ENCODE results near the gene DPM1. TPM values are rescaled to one million over a fixed set of nuclear protein-coding genes. Genes with fewer than 3 reads are reported as not detected.

Gene DPM1
- total RNA-seq, 1 experiment from 2014 or later, result 57.8 TPM

DNA sequence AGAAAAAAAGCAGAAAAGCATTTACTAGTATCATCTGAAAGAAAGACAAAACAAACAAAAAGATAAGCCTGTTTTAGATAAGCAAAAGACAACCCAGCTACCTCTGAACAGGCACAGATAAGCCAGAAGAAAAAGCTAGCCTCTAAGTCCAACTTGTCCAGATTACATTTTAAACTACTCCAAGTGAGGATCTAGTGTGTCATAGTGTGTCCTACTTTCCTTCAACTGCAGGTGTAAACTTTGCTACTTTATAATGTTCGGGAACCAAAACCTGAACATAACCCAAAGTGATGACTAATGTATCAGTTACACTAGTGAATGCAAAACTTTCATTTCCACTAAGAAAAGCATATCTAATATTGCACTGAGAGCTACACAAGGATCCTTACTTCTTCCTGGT, 46.6 kb downstream of the DPM1 start:
- H3K27ac Mint-ChIP-seq, result peak overlapping the region; percentile 89
- H3K4me1 Mint-ChIP-seq, result peaks cover 69% of the 10 kb centered on the region
- H3K9me3 Mint-ChIP-seq, result no peaks in the 10 kb centered on the region
- DNase-seq (ENCODE audit: low spot score) (no peak), ATAC-seq (no peak)
- no peak overlapping the region for H3K4me3 Mint-ChIP-seq
- H3K36me3 Mint-ChIP-seq, result peaks cover 23% of the 10 kb centered on the region
- ChIA-PET POLR2A (interaction anchor here (0.6 to 1.4 kb wide), 2 partner anchors 11 to 30 kb away, joined by 3 read pairs; no protein-coding TSS in a partner anchor), CTCF (interaction anchor here (0.8 to 1.5 kb wide), 6 partner anchors 12 to 162 kb away, joined by 3 to 6 read pairs (median 3); partner anchors contain the start of genes ADNP and BCAS4)
- H3K27me3 Mint-ChIP-seq (ENCODE audit: low read depth), result no peaks in the 10 kb centered on the region
- TF ChIP-seq CBFB (CRISPR knock-in tag; IDR thresholded peaks at IDR 0.05; ENCODE audit: low read depth), result no peak
- no peak for TF ChIP-seq ETV6 (CRISPR knock-in tag; IDR thresholded peaks at IDR 0.05)
- no peak for TF ChIP-seq MXD4 (CRISPR knock-in tag; IDR thresholded peaks at IDR 0.05; ENCODE audit: borderline replicate concordance)
- TF ChIP-seq, protein P1, sequence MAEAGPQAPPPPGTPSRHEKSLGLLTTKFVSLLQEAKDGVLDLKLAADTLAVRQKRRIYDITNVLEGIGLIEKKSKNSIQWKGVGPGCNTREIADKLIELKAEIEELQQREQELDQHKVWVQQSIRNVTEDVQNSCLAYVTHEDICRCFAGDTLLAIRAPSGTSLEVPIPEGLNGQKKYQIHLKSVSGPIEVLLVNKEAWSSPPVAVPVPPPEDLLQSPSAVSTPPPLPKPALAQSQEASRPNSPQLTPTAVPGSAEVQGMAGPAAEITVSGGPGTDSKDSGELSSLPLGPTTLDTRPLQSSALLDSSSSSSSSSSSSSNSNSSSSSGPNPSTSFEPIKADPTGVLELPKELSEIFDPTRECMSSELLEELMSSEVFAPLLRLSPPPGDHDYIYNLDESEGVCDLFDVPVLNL (CRISPR knock-in tag; IDR thresholded peaks at IDR 0.05; ENCODE audit: borderline replicate concordance, low read depth), result no peak
- TF ChIP-seq NFE2L1 (CRISPR knock-in tag; IDR thresholded peaks at IDR 0.05), result no peak
- TF ChIP-seq, protein P2, sequence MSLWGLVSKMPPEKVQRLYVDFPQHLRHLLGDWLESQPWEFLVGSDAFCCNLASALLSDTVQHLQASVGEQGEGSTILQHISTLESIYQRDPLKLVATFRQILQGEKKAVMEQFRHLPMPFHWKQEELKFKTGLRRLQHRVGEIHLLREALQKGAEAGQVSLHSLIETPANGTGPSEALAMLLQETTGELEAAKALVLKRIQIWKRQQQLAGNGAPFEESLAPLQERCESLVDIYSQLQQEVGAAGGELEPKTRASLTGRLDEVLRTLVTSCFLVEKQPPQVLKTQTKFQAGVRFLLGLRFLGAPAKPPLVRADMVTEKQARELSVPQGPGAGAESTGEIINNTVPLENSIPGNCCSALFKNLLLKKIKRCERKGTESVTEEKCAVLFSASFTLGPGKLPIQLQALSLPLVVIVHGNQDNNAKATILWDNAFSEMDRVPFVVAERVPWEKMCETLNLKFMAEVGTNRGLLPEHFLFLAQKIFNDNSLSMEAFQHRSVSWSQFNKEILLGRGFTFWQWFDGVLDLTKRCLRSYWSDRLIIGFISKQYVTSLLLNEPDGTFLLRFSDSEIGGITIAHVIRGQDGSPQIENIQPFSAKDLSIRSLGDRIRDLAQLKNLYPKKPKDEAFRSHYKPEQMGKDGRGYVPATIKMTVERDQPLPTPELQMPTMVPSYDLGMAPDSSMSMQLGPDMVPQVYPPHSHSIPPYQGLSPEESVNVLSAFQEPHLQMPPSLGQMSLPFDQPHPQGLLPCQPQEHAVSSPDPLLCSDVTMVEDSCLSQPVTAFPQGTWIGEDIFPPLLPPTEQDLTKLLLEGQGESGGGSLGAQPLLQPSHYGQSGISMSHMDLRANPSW (CRISPR knock-in tag; conservative IDR thresholded peaks at IDR 0.05; ENCODE audit: low read depth), result no peak
- TF ChIP-seq, protein P3, sequence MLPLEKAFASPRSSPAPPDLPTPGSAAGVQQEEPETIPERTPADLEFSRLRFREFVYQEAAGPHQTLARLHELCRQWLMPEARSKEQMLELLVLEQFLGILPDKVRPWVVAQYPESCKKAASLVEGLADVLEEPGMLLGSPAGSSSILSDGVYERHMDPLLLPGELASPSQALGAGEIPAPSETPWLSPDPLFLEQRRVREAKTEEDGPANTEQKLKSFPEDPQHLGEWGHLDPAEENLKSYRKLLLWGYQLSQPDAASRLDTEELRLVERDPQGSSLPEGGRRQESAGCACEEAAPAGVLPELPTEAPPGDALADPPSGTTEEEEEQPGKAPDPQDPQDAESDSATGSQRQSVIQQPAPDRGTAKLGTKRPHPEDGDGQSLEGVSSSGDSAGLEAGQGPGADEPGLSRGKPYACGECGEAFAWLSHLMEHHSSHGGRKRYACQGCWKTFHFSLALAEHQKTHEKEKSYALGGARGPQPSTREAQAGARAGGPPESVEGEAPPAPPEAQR (CRISPR knock-in tag; IDR thresholded peaks at IDR 0.05), result no peak
- TF ChIP-seq ZNF423 (CRISPR knock-in tag; IDR thresholded peaks at IDR 0.05), result no peak
- TF ChIP-seq CREM (CRISPR knock-in tag; IDR thresholded peaks at IDR 0.05), result no peak
- TF ChIP-seq, protein P4, sequence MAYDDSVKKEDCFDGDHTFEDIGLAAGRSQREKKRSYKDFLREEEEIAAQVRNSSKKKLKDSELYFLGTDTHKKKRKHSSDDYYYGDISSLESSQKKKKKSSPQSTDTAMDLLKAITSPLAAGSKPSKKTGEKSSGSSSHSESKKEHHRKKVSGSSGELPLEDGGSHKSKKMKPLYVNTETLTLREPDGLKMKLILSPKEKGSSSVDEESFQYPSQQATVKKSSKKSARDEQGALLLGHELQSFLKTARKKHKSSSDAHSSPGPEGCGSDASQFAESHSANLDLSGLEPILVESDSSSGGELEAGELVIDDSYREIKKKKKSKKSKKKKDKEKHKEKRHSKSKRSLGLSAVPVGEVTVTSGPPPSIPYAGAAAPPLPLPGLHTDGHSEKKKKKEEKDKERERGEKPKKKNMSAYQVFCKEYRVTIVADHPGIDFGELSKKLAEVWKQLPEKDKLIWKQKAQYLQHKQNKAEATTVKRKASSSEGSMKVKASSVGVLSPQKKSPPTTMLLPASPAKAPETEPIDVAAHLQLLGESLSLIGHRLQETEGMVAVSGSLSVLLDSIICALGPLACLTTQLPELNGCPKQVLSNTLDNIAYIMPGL (CRISPR knock-in tag; IDR thresholded peaks at IDR 0.05), result no peak
- no peak for TF ChIP-seq FOXK1 (CRISPR knock-in tag; IDR thresholded peaks at IDR 0.05)
- TF ChIP-seq, protein P5, sequence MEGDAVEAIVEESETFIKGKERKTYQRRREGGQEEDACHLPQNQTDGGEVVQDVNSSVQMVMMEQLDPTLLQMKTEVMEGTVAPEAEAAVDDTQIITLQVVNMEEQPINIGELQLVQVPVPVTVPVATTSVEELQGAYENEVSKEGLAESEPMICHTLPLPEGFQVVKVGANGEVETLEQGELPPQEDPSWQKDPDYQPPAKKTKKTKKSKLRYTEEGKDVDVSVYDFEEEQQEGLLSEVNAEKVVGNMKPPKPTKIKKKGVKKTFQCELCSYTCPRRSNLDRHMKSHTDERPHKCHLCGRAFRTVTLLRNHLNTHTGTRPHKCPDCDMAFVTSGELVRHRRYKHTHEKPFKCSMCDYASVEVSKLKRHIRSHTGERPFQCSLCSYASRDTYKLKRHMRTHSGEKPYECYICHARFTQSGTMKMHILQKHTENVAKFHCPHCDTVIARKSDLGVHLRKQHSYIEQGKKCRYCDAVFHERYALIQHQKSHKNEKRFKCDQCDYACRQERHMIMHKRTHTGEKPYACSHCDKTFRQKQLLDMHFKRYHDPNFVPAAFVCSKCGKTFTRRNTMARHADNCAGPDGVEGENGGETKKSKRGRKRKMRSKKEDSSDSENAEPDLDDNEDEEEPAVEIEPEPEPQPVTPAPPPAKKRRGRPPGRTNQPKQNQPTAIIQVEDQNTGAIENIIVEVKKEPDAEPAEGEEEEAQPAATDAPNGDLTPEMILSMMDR (IDR thresholded peaks at IDR 0.05), result no peak
- TF ChIP-seq, protein P6, sequence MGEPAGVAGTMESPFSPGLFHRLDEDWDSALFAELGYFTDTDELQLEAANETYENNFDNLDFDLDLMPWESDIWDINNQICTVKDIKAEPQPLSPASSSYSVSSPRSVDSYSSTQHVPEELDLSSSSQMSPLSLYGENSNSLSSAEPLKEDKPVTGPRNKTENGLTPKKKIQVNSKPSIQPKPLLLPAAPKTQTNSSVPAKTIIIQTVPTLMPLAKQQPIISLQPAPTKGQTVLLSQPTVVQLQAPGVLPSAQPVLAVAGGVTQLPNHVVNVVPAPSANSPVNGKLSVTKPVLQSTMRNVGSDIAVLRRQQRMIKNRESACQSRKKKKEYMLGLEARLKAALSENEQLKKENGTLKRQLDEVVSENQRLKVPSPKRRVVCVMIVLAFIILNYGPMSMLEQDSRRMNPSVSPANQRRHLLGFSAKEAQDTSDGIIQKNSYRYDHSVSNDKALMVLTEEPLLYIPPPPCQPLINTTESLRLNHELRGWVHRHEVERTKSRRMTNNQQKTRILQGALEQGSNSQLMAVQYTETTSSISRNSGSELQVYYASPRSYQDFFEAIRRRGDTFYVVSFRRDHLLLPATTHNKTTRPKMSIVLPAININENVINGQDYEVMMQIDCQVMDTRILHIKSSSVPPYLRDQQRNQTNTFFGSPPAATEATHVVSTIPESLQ (CRISPR knock-in tag; IDR thresholded peaks at IDR 0.05), result no peak
- TF ChIP-seq PRRX2 (CRISPR knock-in tag; IDR thresholded peaks at IDR 0.05), result no peak
- TF ChIP-seq, protein P7, sequence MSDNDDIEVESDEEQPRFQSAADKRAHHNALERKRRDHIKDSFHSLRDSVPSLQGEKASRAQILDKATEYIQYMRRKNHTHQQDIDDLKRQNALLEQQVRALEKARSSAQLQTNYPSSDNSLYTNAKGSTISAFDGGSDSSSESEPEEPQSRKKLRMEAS (CRISPR knock-in tag; IDR thresholded peaks at IDR 0.05), result no peak
- TF ChIP-seq, protein P8, sequence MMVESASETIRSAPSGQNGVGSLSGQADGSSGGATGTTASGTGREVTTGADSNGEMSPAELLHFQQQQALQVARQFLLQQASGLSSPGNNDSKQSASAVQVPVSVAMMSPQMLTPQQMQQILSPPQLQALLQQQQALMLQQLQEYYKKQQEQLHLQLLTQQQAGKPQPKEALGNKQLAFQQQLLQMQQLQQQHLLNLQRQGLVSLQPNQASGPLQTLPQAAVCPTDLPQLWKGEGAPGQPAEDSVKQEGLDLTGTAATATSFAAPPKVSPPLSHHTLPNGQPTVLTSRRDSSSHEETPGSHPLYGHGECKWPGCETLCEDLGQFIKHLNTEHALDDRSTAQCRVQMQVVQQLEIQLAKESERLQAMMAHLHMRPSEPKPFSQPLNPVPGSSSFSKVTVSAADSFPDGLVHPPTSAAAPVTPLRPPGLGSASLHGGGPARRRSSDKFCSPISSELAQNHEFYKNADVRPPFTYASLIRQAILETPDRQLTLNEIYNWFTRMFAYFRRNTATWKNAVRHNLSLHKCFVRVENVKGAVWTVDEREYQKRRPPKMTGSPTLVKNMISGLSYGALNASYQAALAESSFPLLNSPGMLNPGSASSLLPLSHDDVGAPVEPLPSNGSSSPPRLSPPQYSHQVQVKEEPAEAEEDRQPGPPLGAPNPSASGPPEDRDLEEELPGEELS (CRISPR knock-in tag; IDR thresholded peaks at IDR 0.05), result no peak
- TF ChIP-seq ZNF416 (CRISPR knock-in tag; IDR thresholded peaks at IDR 0.05), result no peak
- TF ChIP-seq, protein P9, sequence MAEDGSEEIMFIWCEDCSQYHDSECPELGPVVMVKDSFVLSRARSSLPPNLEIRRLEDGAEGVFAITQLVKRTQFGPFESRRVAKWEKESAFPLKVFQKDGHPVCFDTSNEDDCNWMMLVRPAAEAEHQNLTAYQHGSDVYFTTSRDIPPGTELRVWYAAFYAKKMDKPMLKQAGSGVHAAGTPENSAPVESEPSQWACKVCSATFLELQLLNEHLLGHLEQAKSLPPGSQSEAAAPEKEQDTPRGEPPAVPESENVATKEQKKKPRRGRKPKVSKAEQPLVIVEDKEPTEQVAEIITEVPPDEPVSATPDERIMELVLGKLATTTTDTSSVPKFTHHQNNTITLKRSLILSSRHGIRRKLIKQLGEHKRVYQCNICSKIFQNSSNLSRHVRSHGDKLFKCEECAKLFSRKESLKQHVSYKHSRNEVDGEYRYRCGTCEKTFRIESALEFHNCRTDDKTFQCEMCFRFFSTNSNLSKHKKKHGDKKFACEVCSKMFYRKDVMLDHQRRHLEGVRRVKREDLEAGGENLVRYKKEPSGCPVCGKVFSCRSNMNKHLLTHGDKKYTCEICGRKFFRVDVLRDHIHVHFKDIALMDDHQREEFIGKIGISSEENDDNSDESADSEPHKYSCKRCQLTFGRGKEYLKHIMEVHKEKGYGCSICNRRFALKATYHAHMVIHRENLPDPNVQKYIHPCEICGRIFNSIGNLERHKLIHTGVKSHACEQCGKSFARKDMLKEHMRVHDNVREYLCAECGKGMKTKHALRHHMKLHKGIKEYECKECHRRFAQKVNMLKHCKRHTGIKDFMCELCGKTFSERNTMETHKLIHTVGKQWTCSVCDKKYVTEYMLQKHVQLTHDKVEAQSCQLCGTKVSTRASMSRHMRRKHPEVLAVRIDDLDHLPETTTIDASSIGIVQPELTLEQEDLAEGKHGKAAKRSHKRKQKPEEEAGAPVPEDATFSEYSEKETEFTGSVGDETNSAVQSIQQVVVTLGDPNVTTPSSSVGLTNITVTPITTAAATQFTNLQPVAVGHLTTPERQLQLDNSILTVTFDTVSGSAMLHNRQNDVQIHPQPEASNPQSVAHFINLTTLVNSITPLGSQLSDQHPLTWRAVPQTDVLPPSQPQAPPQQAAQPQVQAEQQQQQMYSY (CRISPR knock-in tag; IDR thresholded peaks at IDR 0.05), result no peak
- no peak for TF ChIP-seq JUN (CRISPR knock-in tag; IDR thresholded peaks at IDR 0.05)

Measured in WTC11 (cell line).